HepG2 (cell line): ENCODE measurements around the gene UBE2M. TPM values are rescaled to one million over a fixed set of nuclear protein-coding genes. Genes with fewer than 3 reads are reported as not detected.
A peak's percentile ranks its signal among the peaks of the same experiment; 100 is the strongest.

Source experiments
- ATRX ChIP-seq: sonication (generic); formaldehyde crosslinking; IDR thresholded peaks from 2 replicates; pipeline ENCODE4 v1.4.0; 2020; ENCODE audit warnings: missing genetic modification reagents, borderline replicate concordance
- CBX2 ChIP-seq, 2 experiments: fragments of 200-600 bp in 1 of 2; sonication (generic); formaldehyde crosslinking in 1 of 2; IDR thresholded peaks; 2 replicates each; pipeline versions ENCODE4 v1.7.0 to v1.8.1; 2018 to 2022; ENCODE audit warnings: low read depth in 2 of 2, low read length in 1 of 2, mild to moderate bottlenecking in 1 of 2, missing genetic modification reagents in 1 of 2
- FUBP1 ChIP-seq: sonication (generic); formaldehyde crosslinking; IDR thresholded peaks from 2 replicates; pipeline ENCODE4 v1.5.1; 2020; ENCODE audit warnings: missing genetic modification reagents, mild to moderate bottlenecking, borderline replicate concordance
- IRF2 ChIP-seq: IDR thresholded peaks from 2 replicates; pipeline ENCODE4 v1.6.1; 2018; ENCODE audit warnings: missing genetic modification reagents, missing compliant biosample characterization
- KAT2B ChIP-seq: fragments of 150-350 bp; IDR thresholded peaks from 2 replicates; pipeline ENCODE4 v1.6.1; 2014; ENCODE audit warnings: low read depth, low read length, borderline replicate concordance
- KDM1A ChIP-seq: IDR thresholded peaks from 2 replicates; pipeline ENCODE4 v1.6.1; 2016; ENCODE audit warnings: missing compliant biosample characterization
- NFYC ChIP-seq: IDR thresholded peaks from 2 replicates; pipeline ENCODE4 v1.6.1; 2016; ENCODE audit warnings: missing genetic modification reagents, missing compliant biosample characterization
- PBX3 ChIP-seq: sonication (generic); formaldehyde crosslinking; IDR thresholded peaks from 2 replicates; pipeline ENCODE4 v1.8.1; 2023; ENCODE audit warnings: missing genetic modification reagents, inconsistent platforms, borderline replicate concordance
- RFX5 ChIP-seq: IDR thresholded peaks from 2 replicates; pipeline ENCODE4 v1.6.1; 2011; ENCODE audit warnings: low read depth, low read length, improper control_type of control experiment
- SSRP1 ChIP-seq: IDR thresholded peaks from 2 replicates; pipeline ENCODE4 v1.6.1; 2016; ENCODE audit warnings: control low read depth
- TBP ChIP-seq: sonication (generic); formaldehyde crosslinking; IDR thresholded peaks from 2 replicates; pipeline ENCODE4 v1.5.0; 2020; ENCODE audit warnings: missing genetic modification reagents
- ZBTB2 ChIP-seq: sonication (generic); formaldehyde crosslinking; IDR thresholded peaks from 2 replicates; pipeline ENCODE4 v1.8.0; 2022; ENCODE audit warnings: low read depth, missing genetic modification reagents
- ZNF136 ChIP-seq: sonication (generic); formaldehyde crosslinking; IDR thresholded peaks from 2 replicates; pipeline ENCODE4 v1.8.1; 2022; ENCODE audit warnings: low read depth, mild to moderate bottlenecking, moderate library complexity, missing genetic modification reagents
- ZNF230 ChIP-seq: sonication (generic); formaldehyde crosslinking; IDR thresholded peaks from 2 replicates; pipeline ENCODE4 v1.4.0; 2020; ENCODE audit warnings: mild to moderate bottlenecking, missing genetic modification reagents
- ZNF280D ChIP-seq: sonication (generic); formaldehyde crosslinking; IDR thresholded peaks from 2 replicates; pipeline ENCODE4 v1.5.1; 2020; ENCODE audit warnings: mild to moderate bottlenecking, missing genetic modification reagents
- ZNF30 ChIP-seq: sonication (generic); formaldehyde crosslinking; IDR thresholded peaks from 2 replicates; pipeline ENCODE4 v1.5.0; 2020; ENCODE audit warnings: mild to moderate bottlenecking, missing genetic modification reagents
- ZNF382 ChIP-seq: sonication (generic); formaldehyde crosslinking; IDR thresholded peaks from 2 replicates; pipeline ENCODE4 v1.5.0; 2020; ENCODE audit warnings: missing genetic modification reagents, mild to moderate bottlenecking, borderline replicate concordance
- ZNF432 ChIP-seq: sonication (generic); formaldehyde crosslinking; IDR thresholded peaks from 2 replicates; pipeline ENCODE4 v1.5.0; 2020; ENCODE audit warnings: missing genetic modification reagents, mild to moderate bottlenecking, borderline replicate concordance
- ZNF550 ChIP-seq: sonication (generic); formaldehyde crosslinking; IDR thresholded peaks from 2 replicates; pipeline ENCODE4 v1.4.0; 2020; ENCODE audit warnings: mild to moderate bottlenecking, missing genetic modification reagents, borderline replicate concordance
- ZNF564 ChIP-seq: sonication (generic); formaldehyde crosslinking; IDR thresholded peaks from 2 replicates; pipeline ENCODE4 v1.8.1; 2023; ENCODE audit warnings: mild to moderate bottlenecking, missing genetic modification reagents
- ZNF670 ChIP-seq: sonication (generic); formaldehyde crosslinking; IDR thresholded peaks from 2 replicates; pipeline ENCODE4 v1.8.0; 2022; ENCODE audit warnings: mild to moderate bottlenecking, missing genetic modification reagents, borderline replicate concordance
- ZNF850 ChIP-seq: sonication (generic); formaldehyde crosslinking; conservative IDR thresholded peaks from 2 replicates; pipeline ENCODE4 v1.9.0; 2021; ENCODE audit warnings: mild to moderate bottlenecking, missing genetic modification reagents
- polyA plus RNA-seq, 8 experiments: library from polyadenylated mRNA; depleted of rRNA in 3 of 8; stranded (reverse) in 7 of 8; unstranded in 1 of 8; fragments of >200 nt; fragmentation: Illumina TruSeq in 4 of 8; extraction: Trizol in 4 of 8; gene quantifications; 2 replicates each; pipeline versions ENCODE4 v1.2.1 to v1.2.3, GENCODE V29; 2011 to 2016; ENCODE audit warnings: low read depth in 4 of 8, missing spikeins in 1 of 8, mixed read lengths in 1 of 8; ENCODE audit not compliant: insufficient read depth in 1 of 8
- total RNA-seq, 5 experiments: library from RNA; depleted of rRNA; stranded (reverse); fragments of >200 nt; fragmentation: Illumina TruSeq; extraction: Trizol; gene quantifications; 2 replicates each; pipeline ENCODE4 v1.2.3, GENCODE V29; 2016; ENCODE audit warnings: low read depth in 1 of 5

The UBE2M gene
- total and polyA plus RNA-seq, 2 of the 13 experiments (the other 11 are each of a cell fraction or from before 2014, with no cell fraction given) = 36.2 to 50.3 TPM

- TF ChIP-seq ZNF136 (peak; percentile 74; the same call in 1 of the 2 replicates), TBP (no peak), FUBP1 (CRISPR knock-in tag) (no peak), KDM1A (CRISPR knock-in tag) (0 out of 2 replicates have a peak, but pooled peaks have one; percentile 7), PBX3 (CRISPR knock-in tag) (no peak), KAT2B (no peak), ZBTB2 (CRISPR knock-in tag) (no peak), ZNF670 (CRISPR knock-in tag) (peak; percentile 82), ATRX (CRISPR knock-in tag) (no peak), ZNF432 (no peak), IRF2 (peak; percentile 53; the same call in 1 of the 2 replicates), ZNF382 (CRISPR knock-in tag) (no peak), NFYC (CRISPR knock-in tag) (peak; percentile 86), RFX5 (no peak), SSRP1 (CRISPR knock-in tag) (peak; percentile 81; the same call in 1 of the 2 replicates), ZNF30 (CRISPR knock-in tag) (0 out of 2 replicates have a peak, but pooled peaks have one; percentile 17), ZNF280D (CRISPR knock-in tag) (0 out of 2 replicates have a peak, but pooled peaks have one; percentile 42), ZNF550 (CRISPR knock-in tag) (no peak), ZNF230 (CRISPR knock-in tag) (peak; percentile 79; the same call in 1 of the 2 replicates), ZNF564 (CRISPR knock-in tag) (no peak), CBX2 (IDR thresholded peaks at IDR 0.05; ENCODE audit: low read depth, low read length) (no peak), CBX2 (CRISPR knock-in tag; IDR thresholded peaks at IDR 0.05; ENCODE audit: low read depth) (no peak), ZNF850 (CRISPR knock-in tag) (no peak)
Measured at GRCh38 chr19:58559275-58560006, 1.0 kb upstream of the UBE2M start (continued).
